ENCODE results near the gene CSRP2.
A peak's percentile ranks its signal among the peaks of the same experiment; 100 is the strongest.

The CSRP2 gene

DNA sequence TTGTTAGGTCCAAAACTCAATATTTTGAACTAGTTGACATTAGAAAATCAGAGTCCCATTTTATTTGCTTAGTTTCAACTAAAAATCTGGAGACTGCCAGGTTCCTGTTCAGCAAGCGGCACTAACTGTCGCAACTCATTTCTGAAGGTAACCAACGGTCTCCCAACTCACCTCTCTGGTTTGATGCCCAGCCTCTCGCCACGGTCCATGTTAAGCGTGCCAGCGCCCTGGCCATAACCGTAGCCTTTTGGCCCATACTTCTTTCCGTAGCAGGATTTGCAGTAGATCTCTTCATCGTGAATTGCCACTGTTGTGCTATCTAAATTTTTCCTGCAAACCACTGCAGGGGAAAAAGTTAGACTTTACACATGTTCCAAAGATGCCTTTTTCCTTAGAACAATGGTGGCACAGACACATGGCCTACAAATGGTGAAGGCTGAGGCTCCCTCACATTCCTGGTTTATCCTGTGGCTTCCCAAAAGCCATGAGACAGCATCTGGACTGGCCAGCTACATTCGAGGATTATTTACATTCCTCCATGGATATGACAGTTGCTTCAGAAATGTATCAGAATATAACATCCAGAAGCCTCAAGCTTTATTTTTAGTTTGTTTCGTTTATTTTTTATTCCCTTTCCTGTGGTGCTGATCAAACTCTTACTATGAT, 15.7 kb downstream of the CSRP2 start:
- no peak for DNase-seq (ENCODE audit: low read depth, low spot score)

DNA sequence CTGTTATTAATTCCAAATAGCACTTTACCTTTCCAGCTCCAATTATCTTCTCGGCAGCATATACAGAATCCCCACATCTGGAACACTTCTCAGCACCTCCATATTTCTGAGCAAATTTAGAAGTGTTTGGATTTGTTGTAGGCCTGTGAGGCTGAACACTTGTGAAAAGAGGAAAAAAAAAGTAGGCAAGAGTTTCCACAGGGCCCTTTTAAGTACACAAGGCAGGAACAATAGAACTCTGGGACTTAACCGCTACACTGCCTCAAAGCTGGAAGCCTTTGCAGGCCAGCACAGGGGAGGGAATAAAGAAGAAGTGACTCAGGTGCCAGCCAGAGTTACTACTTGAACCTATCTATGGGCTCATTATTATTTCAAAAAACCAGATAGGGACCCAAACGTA, 18.6 kb downstream of the CSRP2 start:
- DNase-seq (ENCODE audit: low read depth, low spot score), result no peak

DNA sequence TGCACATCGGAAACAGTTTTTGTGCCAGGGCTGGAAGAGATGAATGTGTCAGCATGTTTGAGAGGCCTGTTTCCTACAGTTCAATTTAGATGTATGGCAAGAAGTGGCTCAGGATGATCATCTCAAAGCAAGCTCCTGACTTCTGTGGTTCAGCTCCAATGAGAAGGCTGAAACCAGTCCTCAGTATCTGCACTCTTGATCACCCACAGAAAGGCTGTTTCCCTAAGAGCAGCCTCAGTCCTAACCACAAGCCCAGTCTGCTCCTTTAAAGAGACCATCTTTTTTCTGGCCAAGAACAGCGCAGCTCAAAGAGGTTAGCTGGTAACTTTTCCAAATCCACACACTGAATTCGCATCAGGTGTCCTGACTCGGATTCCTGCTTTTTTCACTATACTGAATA, 19.2 kb downstream of the CSRP2 start:
- DNase-seq (ENCODE audit: low read depth, low spot score), result no peak

DNA sequence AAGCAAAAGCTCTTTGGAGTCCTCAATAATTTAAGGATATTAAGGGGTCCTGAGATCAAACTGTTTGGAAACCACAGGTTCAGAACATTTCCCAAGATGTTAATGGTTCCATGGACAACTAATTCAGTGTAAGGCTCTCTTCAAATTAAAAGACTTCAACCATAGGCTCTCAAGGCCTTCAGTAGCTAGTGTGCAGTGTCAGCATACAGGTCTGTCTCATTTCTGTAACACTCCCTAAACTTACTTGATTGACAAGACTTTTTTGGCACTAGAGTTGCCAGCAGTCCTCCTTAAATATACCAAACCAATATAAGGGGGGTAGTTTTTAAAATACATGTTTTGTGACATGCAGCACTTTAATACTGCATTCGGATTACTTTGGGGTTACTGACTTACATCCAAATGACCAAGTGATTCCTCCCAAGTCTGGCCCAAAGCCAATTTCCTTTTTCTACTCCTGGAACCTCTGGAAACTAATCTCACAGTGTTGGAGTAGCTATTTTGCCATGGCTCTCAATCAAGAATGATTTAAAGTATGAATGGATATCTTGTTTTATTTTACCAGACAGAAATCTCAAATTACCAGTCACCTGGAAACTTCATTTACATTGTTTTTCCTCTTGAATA, 22.7 kb downstream of the CSRP2 start:
- DNase-seq (ENCODE audit: low read depth, low spot score), result no peak

DNA sequence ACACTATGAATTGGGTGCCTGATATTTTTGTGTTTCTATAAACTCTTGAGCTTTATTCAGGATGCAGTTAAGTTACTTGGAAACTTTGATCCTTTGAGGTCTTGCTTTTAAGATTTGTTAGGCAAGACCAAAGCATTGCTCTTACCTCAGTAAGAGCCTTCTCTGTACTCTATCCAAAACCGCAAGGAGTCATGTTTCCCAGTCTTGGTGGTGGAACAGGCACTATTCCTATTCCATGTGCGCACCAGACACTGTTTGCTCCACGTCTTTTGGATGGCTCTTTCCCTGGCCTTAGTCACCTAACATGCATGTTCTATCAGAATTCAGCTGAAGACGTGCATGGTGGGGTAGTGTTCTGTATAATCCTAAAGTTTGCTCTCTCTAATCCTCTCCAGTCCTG, 23.5 kb downstream of the CSRP2 start:
- DNase-seq (ENCODE audit: low read depth, low spot score), result no peak

DNA sequence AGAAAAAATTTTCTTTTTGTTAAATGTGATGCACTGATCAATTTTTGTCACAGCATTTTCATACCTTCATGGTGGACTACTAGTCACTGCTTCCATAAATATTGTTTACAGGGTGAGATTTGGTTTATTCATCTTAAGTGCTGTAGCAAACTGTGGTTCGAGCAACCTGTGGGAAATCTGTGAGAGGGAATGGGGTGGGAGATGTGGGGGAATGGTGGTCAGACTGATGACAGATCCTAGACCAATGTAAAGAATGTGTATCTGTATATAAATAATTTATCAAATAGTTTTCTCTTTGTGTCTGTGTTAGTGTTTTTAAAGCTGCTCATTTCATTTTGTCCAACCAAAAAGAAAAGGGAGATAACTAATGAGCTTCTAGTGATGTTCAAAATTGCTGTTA, 26.7 kb downstream of the CSRP2 start:
- DNase-seq (ENCODE audit: low read depth, low spot score), result no peak

DNA sequence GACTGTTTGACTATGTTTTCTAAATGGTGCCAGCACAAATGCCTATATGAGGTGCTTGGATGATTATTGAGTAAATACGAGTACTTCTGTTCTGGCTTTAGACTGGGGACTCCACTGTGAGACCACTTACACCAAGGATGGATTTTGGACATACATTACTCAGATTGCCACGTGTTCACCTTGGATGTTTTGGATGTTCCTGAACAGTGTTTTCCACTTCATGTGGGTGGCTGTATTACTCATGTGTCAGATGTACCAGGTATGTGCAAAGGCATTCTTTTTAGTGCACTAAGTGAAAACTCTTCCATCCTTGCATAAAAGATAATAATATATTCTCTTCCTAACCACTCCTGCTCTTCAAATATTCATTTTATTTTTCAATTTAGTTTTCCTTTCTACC, 30.7 kb downstream of the CSRP2 start:
- DNase-seq (ENCODE audit: low read depth, low spot score), result no peak

DNA sequence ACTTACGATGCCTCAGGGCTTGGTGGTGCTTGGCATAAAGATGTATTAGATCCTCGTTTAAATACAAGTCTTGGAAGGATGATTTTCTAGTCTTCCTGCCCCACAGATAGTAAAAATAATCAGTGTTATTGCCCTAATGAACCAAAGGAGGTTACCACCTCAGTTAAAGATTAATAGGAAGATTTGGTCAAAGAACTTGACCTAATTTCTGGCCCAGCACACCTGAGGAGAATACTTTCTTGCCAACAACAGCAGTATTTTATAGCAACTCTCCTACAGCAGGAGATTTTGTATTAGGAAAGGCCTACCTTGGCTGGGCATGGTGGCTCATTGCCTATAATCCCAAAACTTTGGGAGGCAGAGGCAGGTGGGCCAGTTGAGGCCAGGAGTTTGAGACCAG, 31.6 kb downstream of the CSRP2 start:
- no peak for DNase-seq (ENCODE audit: low read depth, low spot score)

DNA sequence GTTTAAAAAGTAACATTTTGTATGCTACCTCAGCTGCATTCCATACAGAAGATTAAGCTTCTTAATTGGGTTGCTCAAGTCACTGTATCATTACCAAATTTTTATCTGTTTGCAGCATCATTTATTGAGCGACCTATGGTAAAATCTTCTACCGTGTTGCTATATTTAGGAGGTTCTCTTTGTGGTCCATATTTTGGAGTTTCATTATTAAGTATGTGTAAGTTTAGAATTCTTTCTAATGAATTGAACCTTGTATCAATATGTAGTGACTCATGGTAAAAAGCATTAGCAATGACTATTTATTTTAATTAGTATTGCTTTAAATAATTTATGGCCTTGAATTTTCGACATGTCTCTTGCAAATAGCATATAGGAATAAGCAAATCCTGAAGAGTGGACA, 42.2 kb downstream of the CSRP2 start:
- DNase-seq (ENCODE audit: low read depth, low spot score), result no peak

DNA sequence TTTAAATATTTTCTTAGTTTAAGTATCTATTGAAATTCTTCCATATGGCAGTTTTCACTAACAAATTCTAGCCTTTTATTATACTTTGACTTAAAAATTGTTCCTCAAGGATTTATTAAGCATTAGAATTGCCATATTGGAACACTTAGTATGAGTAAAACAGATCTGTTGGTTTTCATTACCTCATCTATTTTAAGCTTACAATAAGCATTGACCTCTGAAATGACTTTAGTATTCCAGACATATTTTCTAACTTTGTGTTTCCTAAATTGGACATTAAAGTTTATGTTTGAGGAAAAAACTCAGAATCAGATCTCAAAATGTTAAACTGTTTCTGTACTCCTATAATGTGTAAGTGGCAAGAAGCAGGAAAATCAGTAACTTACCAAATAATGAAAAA, 48.4 kb downstream of the CSRP2 start:
- DNase-seq (ENCODE audit: low read depth, low spot score), result no peak

DNA sequence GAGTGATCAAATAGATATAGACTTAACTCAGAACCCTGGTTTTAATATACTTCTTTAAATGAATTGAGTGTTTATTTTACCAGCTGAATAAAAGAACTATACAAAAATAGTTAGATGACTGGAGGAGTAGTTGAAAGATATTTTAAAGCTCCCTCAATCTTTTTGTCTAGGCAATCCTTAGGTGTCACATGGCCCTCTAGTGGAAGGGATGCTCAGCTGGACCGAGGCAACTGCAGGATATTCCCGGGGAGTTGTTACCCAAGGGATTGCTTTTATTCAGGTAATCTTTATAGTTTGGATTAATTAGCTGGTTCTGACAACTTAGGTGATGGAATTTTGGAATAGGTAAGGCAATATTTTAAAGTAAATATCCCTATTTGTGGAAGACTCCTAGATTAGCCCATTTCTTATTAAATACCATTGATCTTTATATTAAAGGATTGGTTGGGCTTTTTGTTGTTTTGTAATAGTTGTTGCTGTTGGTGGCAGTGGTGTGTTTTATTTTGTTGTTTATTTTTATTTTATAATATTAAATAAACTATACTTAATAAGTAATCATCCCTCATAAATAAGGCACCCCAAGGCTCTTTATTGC, 57.8 kb downstream of the CSRP2 start:
- DNase-seq (ENCODE audit: low read depth, low spot score), result peak; percentile 12

DNA sequence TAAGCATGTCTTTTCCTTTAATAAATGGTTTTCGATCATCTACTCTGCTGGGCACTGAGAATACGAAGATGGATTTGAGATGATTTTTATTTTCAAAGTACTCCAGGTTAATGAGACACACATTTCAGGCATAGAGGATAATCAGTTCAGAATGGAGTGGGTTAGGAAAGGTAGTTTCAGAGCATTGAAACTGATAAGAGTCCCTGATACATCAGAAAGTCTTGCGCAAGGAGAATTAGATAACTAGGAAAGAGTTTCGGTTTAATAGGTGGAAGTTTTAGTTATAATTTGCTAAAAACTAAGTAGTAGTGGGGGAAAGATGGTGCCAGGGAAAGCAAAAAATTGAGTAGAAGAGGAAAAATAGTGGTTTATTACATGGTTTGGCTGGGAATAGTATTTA, 64.8 kb downstream of the CSRP2 start:
- DNase-seq (ENCODE audit: low read depth, low spot score), result no peak

DNA sequence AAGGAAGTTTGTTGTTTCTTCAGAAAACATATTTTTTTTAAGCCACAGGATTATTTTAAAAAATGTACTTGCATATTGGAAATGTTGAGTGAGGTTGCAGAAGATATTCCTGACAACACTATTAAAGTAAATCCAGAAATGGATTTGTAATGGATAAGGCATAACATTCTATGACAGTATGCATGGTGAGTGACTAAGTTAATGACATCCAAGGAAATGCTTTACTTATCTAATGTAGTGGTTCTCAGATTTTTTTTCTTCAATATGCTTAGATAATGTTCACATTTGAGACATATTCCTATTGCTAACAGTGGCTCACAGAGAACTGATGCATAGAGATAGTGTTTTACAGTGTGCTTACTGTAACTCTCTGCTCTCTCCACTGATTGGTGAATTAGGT, 65.6 kb downstream of the CSRP2 start:
- no peak for DNase-seq (ENCODE audit: low read depth, low spot score)

DNA sequence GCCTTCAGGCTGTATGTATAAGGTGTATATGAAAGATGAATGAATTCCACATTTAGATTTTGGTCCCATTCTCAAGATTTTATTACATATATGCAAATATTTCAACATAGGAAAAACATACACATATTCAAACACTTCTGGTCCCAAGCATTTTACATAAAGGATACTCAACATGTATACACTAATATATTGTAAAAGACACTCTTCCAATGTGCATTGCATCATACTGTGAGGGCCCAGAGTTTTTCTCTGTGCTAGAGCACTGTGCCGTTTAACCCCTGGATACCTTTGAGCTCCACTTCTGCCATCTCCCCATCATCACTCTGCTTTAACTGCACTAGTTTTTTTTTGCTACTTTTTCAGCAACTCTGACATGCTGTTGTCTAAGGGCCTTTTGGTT, 66.8 kb downstream of the CSRP2 start:
- no peak for DNase-seq (ENCODE audit: low read depth, low spot score)

DNA sequence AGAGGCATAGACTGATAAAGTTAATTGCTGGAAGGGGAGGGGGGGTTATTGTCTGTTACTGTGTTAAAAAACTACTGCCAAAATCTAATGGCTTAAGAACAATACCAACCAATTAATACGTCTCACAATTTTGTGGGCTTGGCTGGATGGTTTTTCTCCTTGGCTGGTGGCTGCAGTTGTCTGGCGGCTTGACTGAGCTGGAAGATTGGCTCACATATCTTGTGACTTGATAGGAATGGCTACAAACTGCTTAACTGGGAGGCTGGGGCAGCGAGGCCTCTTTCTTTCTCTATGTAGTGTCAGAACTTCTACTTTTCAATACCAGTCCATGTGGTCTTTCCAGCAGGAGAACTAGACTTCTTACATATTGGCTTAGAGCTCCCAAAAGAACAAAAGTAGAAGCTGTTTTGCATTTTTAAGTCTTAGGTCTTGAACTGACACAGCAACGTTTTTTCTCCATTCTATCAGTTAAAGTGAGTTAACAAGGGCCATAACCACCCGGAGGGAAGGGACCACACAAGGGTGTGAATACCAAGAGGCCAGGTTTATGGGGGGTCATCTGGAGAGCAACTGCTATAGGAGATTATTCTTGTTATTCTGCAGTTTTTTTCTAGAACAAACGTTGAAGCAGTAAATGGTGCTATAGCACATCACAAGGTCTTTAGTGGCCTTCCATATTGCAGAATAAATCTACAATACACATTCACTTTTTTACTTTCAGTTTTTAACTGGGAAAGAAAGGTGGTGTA, 68.0 kb downstream of the CSRP2 start:
- DNase-seq (ENCODE audit: low read depth, low spot score), result peak; percentile 10

All from ELF-1 (cell line).